SK-N-SH (cell line): ENCODE measurements around the gene INSM2. TPM values are rescaled to one million over a fixed set of nuclear protein-coding genes. Genes with fewer than 3 reads are reported as not detected.

Source experiments
- CTCF ChIA-PET: fragments of 300-600, 350-600 bp; formaldehyde crosslinking; extraction: SDS; loops from one replicate; lab custom pipeline; 2021; lab: Yijun Ruan, JAX
- POLR2A ChIA-PET: fragments of 350-600 bp; sonication (Branson Sonifier 250); formaldehyde crosslinking; extraction: SDS; loops from one replicate; lab custom pipeline; 2020; ENCODE audit warnings: antibody characterized with exemption, inconsistent platforms; lab: Yijun Ruan, JAX
- DNase-seq: peaks from one replicate; pipeline ENCODE4 v3.0.0; 2012
- H2AFZ ChIP-seq: fragments of 200-600 bp; sonication (generic); 2 replicates; pipeline ENCODE4 v1.8.1; 2016; ENCODE audit warnings: antibody characterized with exemption, mild to moderate bottlenecking, low read depth
- H3F3A ChIP-seq: fragments of 200-600 bp; sonication (generic); replicated peaks from 2 replicates; pipeline ENCODE3; 2016; ENCODE audit warnings: antibody characterized with exemption, mild to moderate bottlenecking; ENCODE audit not compliant: insufficient read depth
- H3K27ac ChIP-seq, 2 experiments: fragments of 200-500 bp in 1 of 2; fragments of 200-600 bp in 1 of 2; sonication (Bioruptor generic) in 1 of 2; sonication (generic), shearing (Covaris generic) in 1 of 2; 2 replicates each; pipeline versions ENCODE4 v1.5.1 to v1.6.1; 2014 to 2016; ENCODE audit warnings: low read depth in 2 of 2, inconsistent platforms in 1 of 2, low read length in 1 of 2, mild to moderate bottlenecking in 1 of 2, mixed read lengths in 1 of 2
- H3K27me3 ChIP-seq: fragments of 200-600 bp; sonication (generic), shearing (Covaris generic); 2 replicates; pipeline ENCODE4 v1.6.1; 2016; ENCODE audit warnings: mixed run types; ENCODE audit not compliant: insufficient read depth
- H3K36me3 ChIP-seq, 2 experiments: fragments of 200-500 bp in 1 of 2; fragments of 200-600 bp in 1 of 2; sonication (Bioruptor generic) in 1 of 2; sonication (generic) in 1 of 2; replicated peaks in 1 of 2; 2 replicates each; pipeline versions ENCODE3 to v1.5.1; 2014 to 2016; ENCODE audit warnings: low read length in 1 of 2, mild to moderate bottlenecking in 1 of 2; ENCODE audit not compliant: insufficient read depth in 2 of 2, control insufficient read depth in 1 of 2
- H3K4me1 ChIP-seq, 2 experiments: fragments of 200-500 bp in 1 of 2; fragments of 200-600 bp in 1 of 2; sonication (Bioruptor generic) in 1 of 2; sonication (generic), shearing (Covaris generic) in 1 of 2; 2 replicates each; pipeline versions ENCODE4 v1.5.1 to v1.6.1; 2014 to 2016; ENCODE audit warnings: low read depth in 1 of 2, low read length in 1 of 2, mixed run types in 1 of 2; ENCODE audit not compliant: insufficient read depth in 2 of 2, control insufficient read depth in 1 of 2
- H3K4me2 ChIP-seq: fragments of 200-600 bp; sonication (generic), shearing (Covaris generic); 2 replicates; pipeline ENCODE4 v1.6.1; 2017; ENCODE audit warnings: mixed run types
- H3K4me3 ChIP-seq, 2 experiments: fragments of 200-500 bp in 1 of 2; fragments of 200-600 bp in 1 of 2; sonication (Bioruptor generic) in 1 of 2; sonication (generic), shearing (Covaris generic) in 1 of 2; 2 replicates each; pipeline versions ENCODE4 v1.5.1 to v1.8.1; 2014 to 2016; ENCODE audit warnings: low read depth in 2 of 2, inconsistent platforms in 1 of 2, low read length in 1 of 2, mild to moderate bottlenecking in 1 of 2, mixed read lengths in 1 of 2, moderate library complexity in 1 of 2
- H3K79me2 ChIP-seq: fragments of 200-600 bp; sonication (generic); 2 replicates; pipeline ENCODE4 v1.8.1; 2017; ENCODE audit warnings: mild to moderate bottlenecking; ENCODE audit not compliant: insufficient read depth
- H3K9ac ChIP-seq: fragments of 200-600 bp; sonication (generic); 2 replicates; pipeline ENCODE4 v1.6.1; 2017; ENCODE audit warnings: mixed run types
- H3K9me2 ChIP-seq: fragments of 200-600 bp; sonication (generic); 2 replicates; pipeline ENCODE4 v1.6.1; 2017; ENCODE audit warnings: mixed run types
- H3K9me3 ChIP-seq: fragments of 200-600 bp; sonication (generic); 2 replicates; pipeline ENCODE4 v1.6.1; 2017; ENCODE audit warnings: mixed run types, mild to moderate bottlenecking, moderate library complexity
- H4K20me1 ChIP-seq: fragments of 200-600 bp; sonication (generic); 2 replicates; pipeline ENCODE4 v1.6.1; 2017; ENCODE audit warnings: mild to moderate bottlenecking, mixed run types; ENCODE audit not compliant: insufficient read depth
- CHD2 ChIP-seq: fragments of 150-350 bp; IDR thresholded peaks from 2 replicates; pipeline ENCODE4 v1.6.1; 2018; ENCODE audit warnings: low read length; ENCODE audit not compliant: partially characterized antibody
- ELF1 ChIP-seq: IDR thresholded peaks from 2 replicates; pipeline ENCODE4 v1.4.0; 2012
- EP300 ChIP-seq, 2 experiments: IDR thresholded peaks; 2 replicates each; pipeline versions ENCODE4 v1.4.0 to v1.6.1; 2012; ENCODE audit warnings: borderline replicate concordance in 1 of 2, low read depth in 1 of 2, low read length in 1 of 2
- EZH2phosphoT487 ChIP-seq: fragments of 200-600 bp; sonication (generic); IDR thresholded peaks from 2 replicates; pipeline ENCODE4 v1.6.1; 2017; ENCODE audit warnings: low read depth, mixed run types, mild to moderate bottlenecking, antibody characterized with exemption, moderate library complexity, borderline replicate concordance
- FOXJ3 ChIP-seq: sonication (generic); formaldehyde crosslinking; IDR thresholded peaks from 2 replicates; pipeline ENCODE4 v1.5.1; 2020; ENCODE audit warnings: mild to moderate bottlenecking, missing genetic modification reagents
- GATA2 ChIP-seq: sonication (generic); formaldehyde crosslinking; IDR thresholded peaks from 2 replicates; pipeline ENCODE4 v1.5.0; 2020; ENCODE audit warnings: mild to moderate bottlenecking, missing genetic modification reagents
- MEF2A ChIP-seq: IDR thresholded peaks from 2 replicates; pipeline ENCODE4 v1.4.0; 2012; ENCODE audit warnings: low read depth, borderline replicate concordance
- RAD21 ChIP-seq: IDR thresholded peaks from 2 replicates; pipeline ENCODE4 v1.6.1; 2012; ENCODE audit warnings: mild to moderate bottlenecking, low read length
- RCOR1 ChIP-seq: fragments of 150-350 bp; IDR thresholded peaks from 2 replicates; pipeline ENCODE4 v1.6.1; 2017; ENCODE audit warnings: antibody characterized with exemption, low read length
- SMC3 ChIP-seq: IDR thresholded peaks from 2 replicates; pipeline ENCODE4 v1.6.1; 2012; ENCODE audit warnings: low read depth, low read length, improper control_type of control experiment
- TEAD4 ChIP-seq: IDR thresholded peaks from 2 replicates; pipeline ENCODE4 v1.4.0; 2012; ENCODE audit warnings: mild to moderate bottlenecking, borderline replicate concordance; ENCODE audit not compliant: insufficient read depth
- YY1 ChIP-seq: IDR thresholded peaks from 2 replicates; pipeline ENCODE4 v1.4.0; 2012; ENCODE audit warnings: low read depth, mild to moderate bottlenecking
- WGBS: methylation state at CpG from one replicate; pipeline ENCODE4 v1.1.6; 2017; ENCODE audit warnings: low lambda C conversion rate; 5-methylcytosine and 5-hydroxymethylcytosine counted together
- polyA plus RNA-seq, 3 experiments: library from polyadenylated mRNA; depleted of rRNA; stranded (reverse); fragments of >200 nt; gene quantifications; 2 replicates each; pipeline ENCODE4 v1.2.3, GENCODE V29; 2012
- TF ChIP-seq, protein P1 (sequence below): IDR thresholded peaks from 2 replicates; pipeline ENCODE4 v1.4.0; 2012; ENCODE audit warnings: low read depth
- TF ChIP-seq, protein P2 (sequence below): IDR thresholded peaks from 2 replicates; pipeline ENCODE4 v1.6.1; 2012; ENCODE audit warnings: mild to moderate bottlenecking, low read depth, low read length, moderate library complexity
- TF ChIP-seq, protein P3 (sequence below): IDR thresholded peaks from 2 replicates; pipeline ENCODE4; 2012
- TF ChIP-seq, protein P4 (sequence below): IDR thresholded peaks from 2 replicates; pipeline ENCODE4 v1.4.0; 2012; ENCODE audit warnings: low read depth, borderline replicate concordance
- TF ChIP-seq, protein P5 (sequence below): IDR thresholded peaks from 2 replicates; pipeline ENCODE4 v1.4.0; 2012; ENCODE audit warnings: low read depth, borderline replicate concordance

Gene INSM2
- polyA plus RNA-seq, 1 of the 3 experiments (the other 2 are of a cell fraction): 0.15 TPM

DNA sequence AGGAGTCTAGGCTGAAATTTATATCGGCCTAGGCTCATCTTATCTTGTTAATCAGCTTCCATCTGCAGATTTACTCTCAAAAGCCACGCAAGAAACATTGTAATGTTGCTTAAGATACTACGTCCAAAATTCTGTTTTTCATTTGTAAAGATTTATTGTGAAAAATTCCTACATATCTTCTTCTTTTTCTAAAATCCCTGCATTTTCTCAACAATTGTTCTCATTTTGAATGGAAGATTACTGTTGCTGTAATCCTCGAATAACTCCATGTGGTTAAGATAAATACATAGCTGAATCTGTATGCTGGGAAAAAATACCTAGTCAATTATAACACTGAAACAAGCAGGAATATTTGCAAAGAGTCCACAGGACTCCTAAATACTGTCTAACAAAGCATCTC, 15.6 kb downstream of the INSM2 start:
- Histone ChIP-seq H3K79me2 (no peaks in the 10 kb centered on the region), H3K27me3 (no peaks in the 10 kb centered on the region), H3F3A (peaks cover 11% of the 10 kb centered on the region), H3K4me3 (no peak overlapping the region), H3K9me2 (no peaks in the 10 kb centered on the region), H3K36me3 (peaks cover 3 to 14% of the 10 kb centered on the region in 2 experiments), H3K4me2 (no peak overlapping the region), H3K27ac (peak overlapping the region in 1 of 2 experiments; percentile 64; a peak in 2 of 4 replicates), H3K4me1 (peaks cover 0 to 13% of the 10 kb centered on the region in 2 experiments; a peak in 3 of 4 replicates)
- ChIA-PET POLR2A (interaction anchor here (1.9 kb wide), 1 partner anchor 16 kb away, joined by 8 read pairs; the partner anchor contains the start of gene INSM2), CTCF (interaction anchor here (0.8 to 1.6 kb wide), 2 partner anchors 16 to 141 kb away, joined by 3 read pairs; partner anchors contain the start of gene INSM2)
- no peak for DNase-seq
- 82% methylated on average over 4 of the region's 4 CpGs for WGBS
- TF ChIP-seq SMC3: no peak
- no peak for TF ChIP-seq RAD21
- TF ChIP-seq, protein P1, sequence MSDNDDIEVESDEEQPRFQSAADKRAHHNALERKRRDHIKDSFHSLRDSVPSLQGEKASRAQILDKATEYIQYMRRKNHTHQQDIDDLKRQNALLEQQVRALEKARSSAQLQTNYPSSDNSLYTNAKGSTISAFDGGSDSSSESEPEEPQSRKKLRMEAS: no peak
- no peak for TF ChIP-seq TEAD4
- TF ChIP-seq, protein P2, sequence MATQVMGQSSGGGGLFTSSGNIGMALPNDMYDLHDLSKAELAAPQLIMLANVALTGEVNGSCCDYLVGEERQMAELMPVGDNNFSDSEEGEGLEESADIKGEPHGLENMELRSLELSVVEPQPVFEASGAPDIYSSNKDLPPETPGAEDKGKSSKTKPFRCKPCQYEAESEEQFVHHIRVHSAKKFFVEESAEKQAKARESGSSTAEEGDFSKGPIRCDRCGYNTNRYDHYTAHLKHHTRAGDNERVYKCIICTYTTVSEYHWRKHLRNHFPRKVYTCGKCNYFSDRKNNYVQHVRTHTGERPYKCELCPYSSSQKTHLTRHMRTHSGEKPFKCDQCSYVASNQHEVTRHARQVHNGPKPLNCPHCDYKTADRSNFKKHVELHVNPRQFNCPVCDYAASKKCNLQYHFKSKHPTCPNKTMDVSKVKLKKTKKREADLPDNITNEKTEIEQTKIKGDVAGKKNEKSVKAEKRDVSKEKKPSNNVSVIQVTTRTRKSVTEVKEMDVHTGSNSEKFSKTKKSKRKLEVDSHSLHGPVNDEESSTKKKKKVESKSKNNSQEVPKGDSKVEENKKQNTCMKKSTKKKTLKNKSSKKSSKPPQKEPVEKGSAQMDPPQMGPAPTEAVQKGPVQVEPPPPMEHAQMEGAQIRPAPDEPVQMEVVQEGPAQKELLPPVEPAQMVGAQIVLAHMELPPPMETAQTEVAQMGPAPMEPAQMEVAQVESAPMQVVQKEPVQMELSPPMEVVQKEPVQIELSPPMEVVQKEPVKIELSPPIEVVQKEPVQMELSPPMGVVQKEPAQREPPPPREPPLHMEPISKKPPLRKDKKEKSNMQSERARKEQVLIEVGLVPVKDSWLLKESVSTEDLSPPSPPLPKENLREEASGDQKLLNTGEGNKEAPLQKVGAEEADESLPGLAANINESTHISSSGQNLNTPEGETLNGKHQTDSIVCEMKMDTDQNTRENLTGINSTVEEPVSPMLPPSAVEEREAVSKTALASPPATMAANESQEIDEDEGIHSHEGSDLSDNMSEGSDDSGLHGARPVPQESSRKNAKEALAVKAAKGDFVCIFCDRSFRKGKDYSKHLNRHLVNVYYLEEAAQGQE: no peak
- TF ChIP-seq, protein P3, sequence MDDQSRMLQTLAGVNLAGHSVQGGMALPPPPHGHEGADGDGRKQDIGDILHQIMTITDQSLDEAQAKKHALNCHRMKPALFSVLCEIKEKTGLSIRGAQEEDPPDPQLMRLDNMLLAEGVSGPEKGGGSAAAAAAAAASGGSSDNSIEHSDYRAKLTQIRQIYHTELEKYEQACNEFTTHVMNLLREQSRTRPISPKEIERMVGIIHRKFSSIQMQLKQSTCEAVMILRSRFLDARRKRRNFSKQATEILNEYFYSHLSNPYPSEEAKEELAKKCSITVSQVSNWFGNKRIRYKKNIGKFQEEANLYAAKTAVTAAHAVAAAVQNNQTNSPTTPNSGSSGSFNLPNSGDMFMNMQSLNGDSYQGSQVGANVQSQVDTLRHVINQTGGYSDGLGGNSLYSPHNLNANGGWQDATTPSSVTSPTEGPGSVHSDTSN: no peak
- no peak for TF ChIP-seq EZH2phosphoT487
- TF ChIP-seq ELF1: no peak
- TF ChIP-seq CHD2: no peak
- no peak for TF ChIP-seq EP300 (IDR thresholded peaks at IDR 0.05; ENCODE audit: borderline replicate concordance in 1 of 2, low read depth in 1 of 2, low read length in 1 of 2)
- TF ChIP-seq RCOR1: no peak
- no peak for TF ChIP-seq FOXJ3
- TF ChIP-seq, protein P4, sequence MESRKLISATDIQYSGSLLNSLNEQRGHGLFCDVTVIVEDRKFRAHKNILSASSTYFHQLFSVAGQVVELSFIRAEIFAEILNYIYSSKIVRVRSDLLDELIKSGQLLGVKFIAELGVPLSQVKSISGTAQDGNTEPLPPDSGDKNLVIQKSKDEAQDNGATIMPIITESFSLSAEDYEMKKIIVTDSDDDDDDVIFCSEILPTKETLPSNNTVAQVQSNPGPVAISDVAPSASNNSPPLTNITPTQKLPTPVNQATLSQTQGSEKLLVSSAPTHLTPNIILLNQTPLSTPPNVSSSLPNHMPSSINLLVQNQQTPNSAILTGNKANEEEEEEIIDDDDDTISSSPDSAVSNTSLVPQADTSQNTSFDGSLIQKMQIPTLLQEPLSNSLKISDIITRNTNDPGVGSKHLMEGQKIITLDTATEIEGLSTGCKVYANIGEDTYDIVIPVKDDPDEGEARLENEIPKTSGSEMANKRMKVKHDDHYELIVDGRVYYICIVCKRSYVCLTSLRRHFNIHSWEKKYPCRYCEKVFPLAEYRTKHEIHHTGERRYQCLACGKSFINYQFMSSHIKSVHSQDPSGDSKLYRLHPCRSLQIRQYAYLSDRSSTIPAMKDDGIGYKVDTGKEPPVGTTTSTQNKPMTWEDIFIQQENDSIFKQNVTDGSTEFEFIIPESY: no peak
- TF ChIP-seq MEF2A: no peak
- no peak for TF ChIP-seq YY1
- TF ChIP-seq GATA2: no peak; the same call in 1 of the 2 replicates
- TF ChIP-seq, protein P5, sequence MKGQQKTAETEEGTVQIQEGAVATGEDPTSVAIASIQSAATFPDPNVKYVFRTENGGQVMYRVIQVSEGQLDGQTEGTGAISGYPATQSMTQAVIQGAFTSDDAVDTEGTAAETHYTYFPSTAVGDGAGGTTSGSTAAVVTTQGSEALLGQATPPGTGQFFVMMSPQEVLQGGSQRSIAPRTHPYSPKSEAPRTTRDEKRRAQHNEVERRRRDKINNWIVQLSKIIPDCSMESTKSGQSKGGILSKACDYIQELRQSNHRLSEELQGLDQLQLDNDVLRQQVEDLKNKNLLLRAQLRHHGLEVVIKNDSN: no peak
- TF ChIP-seq, all 33 proteins: peak for 0
- Histone ChIP-seq H4K20me1 (no peaks in the 10 kb centered on the region), H3K9ac (no peak overlapping the region), H3K9me3 (no peaks in the 10 kb centered on the region), H2AFZ (no peak overlapping the region)
